ENCODE data around the gene CIAPIN1. TPM values are rescaled to one million over a fixed set of nuclear protein-coding genes. Genes with fewer than 3 reads are reported as not detected.

Gene CIAPIN1
- total and polyA plus RNA-seq, 2 of the 8 experiments (the other 6 are each of a cell fraction or from before 2014, with no cell fraction given): 76.8 to 83.6 TPM

DNA sequence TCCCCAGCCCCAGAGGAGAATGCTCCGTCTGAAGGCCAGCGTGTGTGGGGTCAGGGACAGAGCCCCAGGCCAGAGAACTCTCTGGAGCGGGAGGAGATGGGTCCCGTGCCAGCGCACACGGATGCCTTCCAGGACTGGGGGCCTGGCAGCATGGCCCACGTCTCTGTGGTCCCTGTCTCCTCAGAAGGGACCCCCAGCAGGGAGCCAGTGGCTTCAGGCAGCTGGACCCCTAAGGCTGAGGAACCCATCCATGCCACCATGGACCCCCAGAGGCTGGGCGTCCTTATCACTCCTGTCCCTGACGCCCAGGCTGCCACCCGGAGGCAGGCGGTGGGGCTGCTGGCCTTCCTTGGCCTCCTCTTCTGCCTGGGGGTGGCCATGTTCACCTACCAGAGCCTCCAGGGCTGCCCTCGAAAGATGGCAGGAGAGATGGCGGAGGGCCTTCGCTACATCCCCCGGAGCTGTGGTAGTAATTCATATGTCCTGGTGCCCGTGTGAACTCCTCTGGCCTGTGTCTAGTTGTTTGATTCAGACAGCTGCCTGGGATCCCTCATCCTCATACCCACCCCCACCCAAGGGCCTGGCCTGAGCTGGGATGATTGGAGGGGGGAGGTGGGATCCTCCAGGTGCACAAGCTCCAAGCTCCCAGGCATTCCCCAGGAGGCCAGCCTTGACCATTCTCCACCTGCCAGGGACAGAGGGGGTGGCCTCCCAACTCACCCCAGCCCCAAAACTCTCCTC is 64.5 kb downstream of the CIAPIN1 start (continued):
- TF ChIP-seq, protein P1, sequence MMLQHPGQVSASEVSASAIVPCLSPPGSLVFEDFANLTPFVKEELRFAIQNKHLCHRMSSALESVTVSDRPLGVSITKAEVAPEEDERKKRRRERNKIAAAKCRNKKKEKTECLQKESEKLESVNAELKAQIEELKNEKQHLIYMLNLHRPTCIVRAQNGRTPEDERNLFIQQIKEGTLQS (IDR thresholded peaks at IDR 0.05; ENCODE audit: insufficient read depth, low read depth, low read length): no peak
- TF ChIP-seq SIN3A (conservative IDR thresholded peaks at IDR 0.05 in 1 of 2, IDR thresholded peaks at IDR 0.05 in 1 of 2; ENCODE audit: low read depth in 1 of 2, low read length in 2 of 2): no peak
- no peak for TF ChIP-seq CHD2 (IDR thresholded peaks at IDR 0.05; ENCODE audit: low read length)
- no peak for TF ChIP-seq NANOG (IDR thresholded peaks at IDR 0.05; ENCODE audit: insufficient read depth, low read depth, low read length, poor library complexity, severe bottlenecking)
- no peak for TF ChIP-seq EZH2 (IDR thresholded peaks at IDR 0.05; ENCODE audit: low read depth, low read length, severe bottlenecking)
- no peak for TF ChIP-seq EGR1 (IDR thresholded peaks at IDR 0.05; ENCODE audit: borderline replicate concordance, low read depth, low read length)
- no peak for TF ChIP-seq SAP30 (IDR thresholded peaks at IDR 0.05; ENCODE audit: insufficient read depth, insufficient replicate concordance, low read length)

Data from H1 (cell line).